AG08395 (cell line): Measurements from ENCODE around the gene SLC9A2.

Experiments
- DNase-seq: peaks from one replicate; pipeline ENCODE4 v3.0.0; 2012; ENCODE audit warnings: mixed read lengths, low spot score

SLC9A2 gene

DNA sequence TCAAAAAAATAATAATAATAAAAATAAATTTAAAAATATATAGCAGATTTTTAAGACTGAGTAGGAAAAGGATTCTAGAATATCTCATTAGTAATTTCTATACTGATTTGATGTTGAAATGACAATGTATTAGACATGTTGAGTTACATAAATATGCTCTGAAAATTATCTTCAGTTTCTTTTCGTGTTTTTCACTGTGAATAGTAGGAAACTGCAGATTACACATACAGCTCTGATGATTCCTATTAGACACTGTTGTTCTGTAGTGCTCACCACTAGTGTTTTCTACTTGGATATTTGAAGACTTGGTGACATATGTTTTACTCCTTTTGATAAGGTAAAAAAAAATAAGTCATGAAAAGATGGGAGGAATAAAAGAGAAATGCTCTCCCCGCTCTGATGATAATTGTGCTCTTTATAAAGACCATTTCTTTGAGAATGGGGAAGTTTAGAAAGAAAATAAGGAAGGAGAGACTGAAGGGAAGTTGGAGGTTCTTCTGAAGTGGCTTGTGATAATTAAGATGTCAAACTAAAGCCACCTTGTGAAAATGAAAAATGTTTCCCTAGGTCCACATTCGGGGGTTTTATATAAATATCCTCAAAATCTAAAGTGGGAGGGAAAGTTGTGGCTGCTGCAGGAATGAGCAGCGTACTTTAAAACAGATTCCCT lies 52.9 kb downstream of the SLC9A2 start:
- DNase-seq: no peak

GRCh38 chr2:102674370-102674769 lies 55.0 kb downstream of the SLC9A2 start:
- no peak for DNase-seq

DNA sequence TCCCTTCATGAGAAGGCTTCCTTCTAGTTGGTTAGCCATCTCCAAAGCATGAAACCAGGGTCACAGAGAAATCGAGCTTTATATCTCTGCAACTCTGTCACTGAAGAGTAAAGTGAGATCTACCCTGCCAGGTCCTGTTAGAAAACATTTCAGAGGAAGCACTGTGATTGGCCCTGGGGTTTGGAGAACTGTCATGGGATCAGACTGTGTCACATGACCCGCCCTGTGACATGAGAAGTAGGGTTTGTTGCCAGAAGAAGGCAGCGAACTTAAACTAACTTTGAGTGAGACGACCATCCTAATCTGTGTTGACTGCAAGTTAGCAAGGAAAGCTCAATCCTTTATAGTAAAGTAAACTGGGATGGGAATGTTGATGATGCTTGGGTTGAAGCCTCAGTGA lies 55.5 kb downstream of the SLC9A2 start:
- no peak for DNase-seq

- DNase-seq: no peak
Measured at GRCh38 chr2:102677244-102678215, 58.2 kb downstream of the SLC9A2 start.

GRCh38 chr2:102678442-102678841 lies 59.1 kb downstream of the SLC9A2 start:
- DNase-seq: no peak

GRCh38 chr2:102686479-102687439 lies 67.4 kb downstream of the SLC9A2 start:
- DNase-seq: no peak

GRCh38 chr2:102690012-102690411 lies 70.7 kb downstream of the SLC9A2 start:
- no peak for DNase-seq

GRCh38 chr2:102696463-102696862 lies 77.1 kb downstream of the SLC9A2 start:
- no peak for DNase-seq

DNA sequence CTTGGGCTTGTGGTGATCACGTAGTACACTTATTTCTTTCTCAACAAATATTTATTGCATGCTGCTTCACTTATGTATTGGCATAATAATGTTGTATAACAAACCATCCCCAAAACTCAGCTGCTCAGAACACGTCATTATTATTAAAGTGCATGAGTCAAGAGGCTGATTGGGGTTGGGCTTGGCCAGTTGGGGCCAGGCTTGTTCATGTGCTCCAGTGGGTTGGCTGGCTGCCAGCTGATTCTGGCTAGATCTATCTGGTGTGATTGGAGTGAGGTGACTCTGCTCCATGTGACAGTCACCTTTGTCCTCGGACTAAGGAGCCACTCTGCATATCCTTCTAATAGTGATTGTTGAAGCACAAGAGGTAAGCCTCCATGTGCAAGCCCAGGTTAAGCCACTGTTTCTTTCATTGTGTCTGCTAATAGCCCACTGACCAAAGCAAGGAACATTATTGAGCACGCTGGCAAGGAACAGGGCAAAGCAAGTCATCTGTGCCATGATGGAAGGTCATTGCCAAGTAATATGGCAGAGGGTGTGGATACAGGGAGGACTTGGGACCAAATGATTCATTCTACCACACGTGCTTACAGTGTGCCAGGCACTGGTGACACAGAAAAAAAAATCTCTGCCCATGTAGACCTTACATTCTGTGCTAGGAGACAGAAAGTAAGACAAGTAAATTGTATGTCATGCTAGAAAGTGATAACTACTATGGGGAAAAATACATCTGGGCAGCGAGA lies 79.2 kb downstream of the SLC9A2 start:
- DNase-seq: no peak

GRCh38 chr2:102703305-102703704 lies 84.0 kb downstream of the SLC9A2 start:
- no peak for DNase-seq

GRCh38 chr2:102703748-102704147 lies 84.4 kb downstream of the SLC9A2 start:
- DNase-seq: peak; percentile 46

- no peak for DNase-seq
Measured at GRCh38 chr2:102704531-102704930, 85.2 kb downstream of the SLC9A2 start.

- no peak for DNase-seq
Measured at GRCh38 chr2:102707796-102708695, 88.7 kb downstream of the SLC9A2 start.

GRCh38 chr2:102708847-102709559 lies 89.7 kb downstream of the SLC9A2 start:
- DNase-seq: peak; percentile 46

DNA sequence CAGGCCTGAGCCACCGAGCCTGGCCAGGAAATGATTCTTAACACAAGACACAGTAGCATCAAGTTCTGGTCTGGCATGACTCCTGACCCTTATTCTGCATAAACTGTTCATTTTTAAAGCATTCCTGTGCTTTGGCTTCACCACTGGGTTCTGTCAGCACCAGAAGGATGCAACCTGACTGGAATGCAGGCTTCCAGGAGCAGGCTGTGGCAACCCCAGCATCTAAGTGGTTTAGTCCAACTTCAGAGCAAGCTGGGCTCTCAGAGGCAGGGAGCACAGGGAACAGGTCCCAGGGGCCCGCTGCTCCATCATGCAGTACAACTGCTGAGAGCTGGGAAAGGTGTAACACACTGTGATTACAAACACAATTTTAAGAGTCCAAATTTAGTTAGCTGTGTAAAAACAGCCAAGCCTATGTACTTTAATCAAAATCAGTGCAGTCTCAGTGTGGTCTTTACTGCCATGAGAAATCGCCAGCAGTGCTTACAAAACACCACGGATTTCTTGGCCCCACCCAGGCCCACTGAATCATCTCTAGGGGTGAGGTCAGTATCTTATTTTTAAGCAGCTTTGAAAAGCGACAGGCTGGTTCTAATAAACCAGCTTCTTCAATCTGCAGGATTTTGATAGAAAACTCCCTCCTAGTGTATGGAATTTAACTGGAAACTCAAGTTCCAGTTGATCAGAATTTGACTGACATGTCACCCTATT lies 98.1 kb downstream of the SLC9A2 start:
- DNase-seq: peak; percentile 76

DNA sequence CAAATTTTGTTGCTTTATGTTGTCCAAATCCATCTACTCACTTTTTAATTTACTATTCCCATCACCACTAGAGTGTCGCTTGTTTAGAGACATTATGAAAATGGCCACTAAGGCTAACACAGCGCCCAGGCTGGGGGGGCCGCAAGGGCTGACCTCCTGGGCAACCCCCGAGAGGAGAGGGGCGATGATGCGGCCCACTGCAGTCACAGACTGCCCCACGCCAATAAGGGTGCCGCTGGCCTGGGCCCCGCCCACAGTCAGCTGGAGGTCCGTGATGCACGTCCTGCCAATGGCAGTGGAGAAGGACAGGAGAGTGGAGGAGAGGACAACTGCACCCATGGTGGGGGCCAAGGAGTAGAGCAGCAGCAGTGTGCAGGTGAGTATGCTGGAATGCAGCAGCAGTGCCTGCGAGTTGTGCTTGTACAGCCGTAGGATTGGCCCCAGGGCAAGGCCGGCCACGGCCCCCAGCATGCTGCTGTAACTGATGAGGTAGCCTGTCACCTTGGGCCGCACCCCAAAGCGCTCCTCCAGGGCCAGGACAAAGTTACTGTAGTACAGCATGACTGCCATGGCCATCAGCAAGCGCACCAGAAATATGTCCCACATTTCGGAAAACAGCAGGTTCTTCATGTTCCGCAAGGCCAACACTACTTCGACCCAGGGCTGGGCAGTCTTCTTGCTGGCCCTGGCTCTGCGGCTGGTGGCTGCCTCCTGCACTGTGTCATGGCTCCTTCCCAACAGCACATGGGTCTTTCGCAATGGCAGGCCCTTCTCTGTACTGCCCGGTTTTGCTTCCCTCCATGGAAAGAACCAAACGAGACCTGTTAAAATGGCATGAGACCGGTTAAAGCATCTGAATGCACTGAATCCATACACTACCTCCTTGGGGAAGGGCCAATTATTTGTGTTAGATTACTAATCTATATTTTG lies 99.3 kb downstream of the SLC9A2 start:
- no peak for DNase-seq

DNA sequence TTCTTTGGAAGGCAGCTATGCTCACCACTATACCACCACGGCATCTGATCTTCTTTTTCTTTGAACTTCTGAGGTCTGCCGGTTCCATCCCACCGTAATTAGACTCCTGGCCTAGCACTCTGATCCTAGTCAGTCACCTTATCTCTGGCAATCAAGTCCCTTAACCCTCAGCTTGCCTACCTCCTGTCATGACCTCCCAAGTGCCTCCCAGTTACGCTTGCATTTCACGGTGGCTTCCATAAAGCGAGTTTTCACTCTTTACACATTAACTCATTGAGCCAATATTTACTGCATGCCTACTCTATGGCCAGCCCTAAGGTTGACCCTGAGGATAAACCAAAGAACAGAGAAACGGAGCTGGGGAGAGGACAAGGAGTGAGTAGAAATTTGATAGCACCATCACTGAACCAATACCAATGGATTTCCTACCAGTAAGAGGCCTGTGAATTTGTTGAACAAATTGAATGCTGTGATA lies 104.7 kb downstream of the SLC9A2 start:
- DNase-seq: no peak

- no peak for DNase-seq
Measured at GRCh38 chr2:102724553-102724952, 105.2 kb downstream of the SLC9A2 start.
